ENCODE data around the gene TGFBR3L. TPM values are rescaled to one million over a fixed set of nuclear protein-coding genes. Genes with fewer than 3 reads are reported as not detected.

Gene TGFBR3L
- polyA plus RNA-seq, 3 donors: not detected

DNA sequence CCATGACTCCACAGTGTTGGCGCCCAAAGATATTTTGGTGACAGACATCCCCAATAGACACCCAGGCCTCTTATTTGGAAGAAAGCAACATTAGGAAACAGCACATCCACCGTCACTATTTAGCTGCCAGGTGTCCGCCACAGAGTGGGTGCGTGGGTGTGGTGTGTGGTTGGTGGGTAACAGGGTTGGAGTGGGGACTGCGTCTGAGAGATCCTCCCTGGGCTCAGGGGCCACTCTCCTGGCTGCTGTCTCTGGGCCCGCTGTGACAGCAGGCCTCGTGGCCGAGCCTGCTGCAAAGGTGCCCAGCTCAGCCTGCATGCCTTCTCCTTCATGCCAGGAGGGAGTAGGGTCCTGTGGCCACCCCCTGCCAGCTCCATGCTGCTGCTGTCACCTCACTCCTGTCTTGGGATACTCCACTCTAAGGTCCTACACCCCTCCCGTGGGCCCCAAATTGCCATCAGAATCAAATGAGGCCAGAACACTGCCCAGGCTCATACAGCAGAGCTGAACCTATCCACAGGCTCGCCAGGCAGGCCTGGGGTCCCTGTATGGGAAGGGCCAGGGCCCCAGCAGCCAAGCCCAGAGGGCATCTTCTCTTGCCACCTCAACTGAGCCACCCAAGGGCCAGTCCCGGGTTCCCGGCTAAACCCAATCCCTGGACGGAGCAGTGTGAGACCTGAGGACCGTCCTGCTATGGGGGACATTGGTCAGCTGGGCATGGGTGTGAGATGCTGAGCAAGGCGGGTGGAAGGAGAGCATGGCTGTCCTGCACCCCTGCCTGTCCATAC lies 53.6 kb downstream of the TGFBR3L start:
- no peaks in the 10 kb centered on the region for H3K9me3 Mint-ChIP-seq
- H3K9ac ChIP-seq (ENCODE audit: insufficient read depth, low read length, poor library complexity, severe bottlenecking): no peak overlapping the region

More for the DNA sequence above, 53.6 kb downstream of the TGFBR3L start:
- H3K4me1 ChIP-seq (ENCODE audit: control insufficient read depth in 1 of 2, insufficient read depth in 2 of 2, low read length in 2 of 2): no peaks in the 10 kb centered on the region
- H3K36me3 ChIP-seq (replicated peaks in 1 of 2; ENCODE audit: control insufficient read depth in 1 of 2, insufficient read depth in 2 of 2, low read length in 2 of 2): peaks cover 67 to 83% of the 10 kb centered on the region in 2 donors
- peaks cover 50 to 92% of the 10 kb centered on the region in 2 donors for H3K36me3 Mint-ChIP-seq
- intact Hi-C loops (cut with micrococcal nuclease): loop anchor here in 1 of 2 donors (10.0 kb wide), 1 partner anchor 187 kb away; no protein-coding TSS in a partner anchor
- H3K4me3 ChIP-seq (replicated peaks in 1 of 3; ENCODE audit: low read depth in 2 of 3, low read length in 3 of 3): no peak overlapping the region
- no peak overlapping the region for H3K27ac ChIP-seq (ENCODE audit: low read depth in 1 of 2, low read length in 2 of 2)
- over 99% methylated on average over 12 of the region's 15 CpGs for whole genome bisulfite sequencing (ENCODE audit: insufficient coverage)
- peaks cover 8% of the 10 kb centered on the region for H4K20me1 ChIP-seq (ENCODE audit: insufficient read depth, low read length)
- H3K27me3 Mint-ChIP-seq (ENCODE audit: low read depth in 3 of 3): peaks cover 0 to 1% (median 0%) of the 10 kb centered on the region in 3 donors
- H2AFZ ChIP-seq (ENCODE audit: insufficient read depth, low read depth, low read length, poor library complexity, severe bottlenecking): no peak overlapping the region
- H3K4me3 Mint-ChIP-seq: no peak overlapping the region
- H3K27ac Mint-ChIP-seq: peak overlapping the region in 1 of 7 donors; percentile 54
- no peak overlapping the region for H3K4me2 ChIP-seq (replicated peaks; ENCODE audit: extremely low read depth, low read length, poor library complexity, severe bottlenecking)
- TF ChIP-seq, protein P1, sequence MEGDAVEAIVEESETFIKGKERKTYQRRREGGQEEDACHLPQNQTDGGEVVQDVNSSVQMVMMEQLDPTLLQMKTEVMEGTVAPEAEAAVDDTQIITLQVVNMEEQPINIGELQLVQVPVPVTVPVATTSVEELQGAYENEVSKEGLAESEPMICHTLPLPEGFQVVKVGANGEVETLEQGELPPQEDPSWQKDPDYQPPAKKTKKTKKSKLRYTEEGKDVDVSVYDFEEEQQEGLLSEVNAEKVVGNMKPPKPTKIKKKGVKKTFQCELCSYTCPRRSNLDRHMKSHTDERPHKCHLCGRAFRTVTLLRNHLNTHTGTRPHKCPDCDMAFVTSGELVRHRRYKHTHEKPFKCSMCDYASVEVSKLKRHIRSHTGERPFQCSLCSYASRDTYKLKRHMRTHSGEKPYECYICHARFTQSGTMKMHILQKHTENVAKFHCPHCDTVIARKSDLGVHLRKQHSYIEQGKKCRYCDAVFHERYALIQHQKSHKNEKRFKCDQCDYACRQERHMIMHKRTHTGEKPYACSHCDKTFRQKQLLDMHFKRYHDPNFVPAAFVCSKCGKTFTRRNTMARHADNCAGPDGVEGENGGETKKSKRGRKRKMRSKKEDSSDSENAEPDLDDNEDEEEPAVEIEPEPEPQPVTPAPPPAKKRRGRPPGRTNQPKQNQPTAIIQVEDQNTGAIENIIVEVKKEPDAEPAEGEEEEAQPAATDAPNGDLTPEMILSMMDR (IDR thresholded peaks at IDR 0.05): no peak
- no peaks in the 10 kb centered on the region for H3K9me3 ChIP-seq (replicated peaks in 1 of 2; ENCODE audit: control insufficient read depth in 1 of 2, insufficient read depth in 1 of 2, low read length in 2 of 2)
- no peaks in the 10 kb centered on the region for H3K4me1 Mint-ChIP-seq
- H3K27me3 ChIP-seq (ENCODE audit: control insufficient read depth in 2 of 2, insufficient read depth in 2 of 2, low read length in 2 of 2): no peaks in the 10 kb centered on the region
- H3K79me2 ChIP-seq (ENCODE audit: insufficient read depth, low read length): no peaks in the 10 kb centered on the region
- no peak for DNase-seq

Other genes with a start within 250 kb of the TGFBR3L start
- gene RETN, start 245.8 kb upstream of the TGFBR3L start, polyA plus RNA-seq: 100 to 1,000 TPM in 1 of 3 donors, 10 to 100 TPM in 2; 42.1 to 119 (median 60.0) TPM
- 100 to 1,000 TPM in 2 of 3 donors, 10 to 100 TPM in 1; 79.4 to 122 (median 104) TPM for gene MCEMP1, start 237.7 kb upstream of the TGFBR3L start, polyA plus RNA-seq
- 100 to 1,000 TPM; 126 to 449 (median 414) TPM for gene TRAPPC5, start 234.0 kb upstream of the TGFBR3L start, polyA plus RNA-seq
- 1 to 10 TPM; 1.1 to 4.1 (median 2.1) TPM for gene FCER2, start 212.7 kb upstream of the TGFBR3L start, polyA plus RNA-seq
- 1 to 10 TPM; 4.7 to 7.9 (median 7.1) TPM for gene CLEC4G, start 182.7 kb upstream of the TGFBR3L start, polyA plus RNA-seq
- gene CD209, start 167.3 kb upstream of the TGFBR3L start, polyA plus RNA-seq: 1 to 10 TPM; 1.1 to 2.1 (median 1.8) TPM
- not detected for gene CLEC4M, start 151.6 kb upstream of the TGFBR3L start, polyA plus RNA-seq
- gene EVI5L, start 84.6 kb upstream of the TGFBR3L start, polyA plus RNA-seq: 1 to 10 TPM in 2 of 3 donors, under 1 TPM in 1; 0.76 to 5.7 (median 1.3) TPM
- gene PRR36, start 40.4 kb upstream of the TGFBR3L start, polyA plus RNA-seq: not detected
- gene LRRC8E, start 26.3 kb upstream of the TGFBR3L start, polyA plus RNA-seq: not detected
- gene MAP2K7, start 11.0 kb upstream of the TGFBR3L start, polyA plus RNA-seq: 10 to 100 TPM in 1 of 3 donors, 1 to 10 TPM in 1, under 1 TPM in 1; 0.92 to 39.5 (median 1.5) TPM
- 10 to 100 TPM; 15.7 to 27.5 (median 18.3) TPM for gene SNAPC2, start 5.5 kb downstream of the TGFBR3L start, polyA plus RNA-seq
- gene CTXN1, start 11.3 kb downstream of the TGFBR3L start, polyA plus RNA-seq: not detected
- 10 to 100 TPM in 2 of 3 donors, 1 to 10 TPM in 1; 9.5 to 33.2 (median 10.4) TPM for gene TIMM44, start 28.8 kb downstream of the TGFBR3L start, polyA plus RNA-seq
- gene ELAVL1, start 90.8 kb downstream of the TGFBR3L start, polyA plus RNA-seq: 10 to 100 TPM; 25.1 to 31.1 (median 30.7) TPM
- not detected for gene CCL25, start 137.9 kb downstream of the TGFBR3L start, polyA plus RNA-seq
- not detected for gene FBN3, start 234.8 kb downstream of the TGFBR3L start, polyA plus RNA-seq